Measurements from ENCODE around the gene SYP. TPM values are rescaled to one million over a fixed set of nuclear protein-coding genes. Genes with fewer than 3 reads are reported as not detected.

The SYP gene
- total and polyA plus RNA-seq, 9 of the 15 experiments (the other 6 are each of a cell fraction or from before 2014, with no cell fraction given): 0.48 to 5.1 (median 2.6) TPM

DNA sequence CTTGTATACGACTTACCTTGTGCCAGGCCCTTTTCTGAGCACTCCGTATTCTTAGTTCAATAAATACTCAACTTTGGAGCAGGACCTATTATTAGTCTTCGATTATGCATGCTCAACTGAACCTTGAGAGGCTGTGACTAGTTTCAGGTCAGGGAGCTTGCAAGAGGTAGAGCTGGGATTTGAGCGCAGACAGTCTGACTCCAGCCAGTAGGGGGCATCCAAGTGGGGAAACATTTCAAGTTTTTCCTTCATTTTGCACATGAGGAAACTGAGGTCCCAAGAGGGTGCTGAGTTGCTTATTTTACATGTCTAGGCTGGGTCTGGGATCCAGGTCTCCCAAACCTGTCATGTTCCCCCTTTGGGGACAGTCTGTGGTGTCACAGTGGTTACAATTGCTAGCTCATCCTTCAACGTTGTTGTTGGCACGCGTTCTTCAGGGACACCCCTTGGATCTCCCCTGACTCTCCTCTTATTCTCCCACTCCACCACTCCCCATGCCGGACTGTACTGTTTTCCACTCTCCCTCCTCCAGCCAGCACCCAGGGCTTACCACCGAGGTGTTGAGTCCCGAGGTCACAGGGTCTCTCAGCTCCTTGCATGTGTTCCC lies 7.2 kb downstream of the SYP start (continued):
- no peak for TF ChIP-seq TGIF2 (CRISPR knock-in tag; IDR thresholded peaks at IDR 0.05)
- TF ChIP-seq, protein P1, sequence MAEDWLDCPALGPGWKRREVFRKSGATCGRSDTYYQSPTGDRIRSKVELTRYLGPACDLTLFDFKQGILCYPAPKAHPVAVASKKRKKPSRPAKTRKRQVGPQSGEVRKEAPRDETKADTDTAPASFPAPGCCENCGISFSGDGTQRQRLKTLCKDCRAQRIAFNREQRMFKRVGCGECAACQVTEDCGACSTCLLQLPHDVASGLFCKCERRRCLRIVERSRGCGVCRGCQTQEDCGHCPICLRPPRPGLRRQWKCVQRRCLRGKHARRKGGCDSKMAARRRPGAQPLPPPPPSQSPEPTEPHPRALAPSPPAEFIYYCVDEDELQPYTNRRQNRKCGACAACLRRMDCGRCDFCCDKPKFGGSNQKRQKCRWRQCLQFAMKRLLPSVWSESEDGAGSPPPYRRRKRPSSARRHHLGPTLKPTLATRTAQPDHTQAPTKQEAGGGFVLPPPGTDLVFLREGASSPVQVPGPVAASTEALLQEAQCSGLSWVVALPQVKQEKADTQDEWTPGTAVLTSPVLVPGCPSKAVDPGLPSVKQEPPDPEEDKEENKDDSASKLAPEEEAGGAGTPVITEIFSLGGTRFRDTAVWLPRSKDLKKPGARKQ (CRISPR knock-in tag; IDR thresholded peaks at IDR 0.05): no peak
- TF ChIP-seq CBFA2T2 (conservative IDR thresholded peaks at IDR 0.05): no peak
- no peak for TF ChIP-seq ELF1 (tag; IDR thresholded peaks at IDR 0.05)
- no peak for TF ChIP-seq HNRNPUL1 (IDR thresholded peaks at IDR 0.05; ENCODE audit: low read length)
- 0 out of 2 replicates have a peak, but pooled peaks have one; percentile 21 for TF ChIP-seq SMC3 (conservative IDR thresholded peaks at IDR 0.05; ENCODE audit: insufficient read depth, low read depth, low read length)
- TF ChIP-seq, protein P2, sequence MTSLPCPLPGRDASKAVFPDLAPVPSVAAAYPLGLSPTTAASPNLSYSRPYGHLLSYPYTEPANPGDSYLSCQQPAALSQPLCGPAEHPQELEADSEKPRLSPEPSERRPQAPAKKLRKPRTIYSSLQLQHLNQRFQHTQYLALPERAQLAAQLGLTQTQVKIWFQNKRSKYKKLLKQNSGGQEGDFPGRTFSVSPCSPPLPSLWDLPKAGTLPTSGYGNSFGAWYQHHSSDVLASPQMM (CRISPR knock-in tag; IDR thresholded peaks at IDR 0.05): no peak
- TF ChIP-seq RBM17 (IDR thresholded peaks at IDR 0.05; ENCODE audit: borderline replicate concordance, low read depth, low read length): no peak
- TF ChIP-seq SMARCA4 (IDR thresholded peaks at IDR 0.05): no peak
- no peak for TF ChIP-seq NFE2L1 (tag; IDR thresholded peaks at IDR 0.05; ENCODE audit: borderline replicate concordance, low read depth)
- TF ChIP-seq SRSF3 (IDR thresholded peaks at IDR 0.05; ENCODE audit: insufficient read depth, low read length): no peak
- no peak for TF ChIP-seq MTA3 (IDR thresholded peaks at IDR 0.05; ENCODE audit: borderline replicate concordance)
- no peak for TF ChIP-seq CREBBP (IDR thresholded peaks at IDR 0.05; ENCODE audit: low read depth, low read length)
- TF ChIP-seq DPF2 (IDR thresholded peaks at IDR 0.05): no peak
- TF ChIP-seq RHOXF2B (CRISPR knock-in tag; conservative IDR thresholded peaks at IDR 0.05): no peak
- no peak for TF ChIP-seq ZNF175 (CRISPR knock-in tag; IDR thresholded peaks at IDR 0.05; ENCODE audit: low read depth)
